ENCODE results near the gene MAP7D2.
A peak's percentile ranks its signal among the peaks of the same experiment; 100 is the strongest.
"Not testable (repeated sequence)": the region's sequence is repeated elsewhere in the genome, so short reads cannot be mapped to it uniquely, and the experiment has no call there.

MAP7D2 gene

GRCh38 chrX:20116577-20117240 is at the start of gene MAP7D2:
MAP7D2 (minus strand) TSS chrX:20116907; CDS start chrX:20116879, 28 bp downstream.
- peak; percentile 12 for DNase-seq

GRCh38 chrX:20162516-20162915 is 45.8 kb upstream of the MAP7D2 start:
- not testable (repeated sequence) for DNase-seq

GRCh38 chrX:20159797-20160385 is 43.2 kb upstream of the MAP7D2 start:
- no peak for DNase-seq

DNA sequence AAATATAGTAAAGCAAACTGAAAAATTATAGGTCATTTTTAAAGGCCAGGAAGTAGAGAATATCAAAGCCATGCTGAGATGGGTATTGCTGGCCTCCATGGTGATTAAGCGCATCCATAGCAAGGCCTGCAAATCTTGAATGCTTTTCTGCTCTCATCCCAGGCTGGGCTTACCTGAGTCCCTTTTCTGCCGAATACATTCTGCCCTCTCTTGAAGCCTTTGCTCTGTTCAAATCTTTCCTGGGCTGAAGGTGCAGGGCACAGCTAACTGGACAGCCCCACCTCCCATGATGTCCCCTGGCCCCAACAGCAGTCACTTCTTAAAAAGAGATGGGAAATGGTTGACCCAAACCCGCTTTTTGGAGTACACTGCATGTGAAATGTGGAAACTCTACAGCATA is 35.0 kb upstream of the MAP7D2 start:
- DNase-seq: no peak

DNA sequence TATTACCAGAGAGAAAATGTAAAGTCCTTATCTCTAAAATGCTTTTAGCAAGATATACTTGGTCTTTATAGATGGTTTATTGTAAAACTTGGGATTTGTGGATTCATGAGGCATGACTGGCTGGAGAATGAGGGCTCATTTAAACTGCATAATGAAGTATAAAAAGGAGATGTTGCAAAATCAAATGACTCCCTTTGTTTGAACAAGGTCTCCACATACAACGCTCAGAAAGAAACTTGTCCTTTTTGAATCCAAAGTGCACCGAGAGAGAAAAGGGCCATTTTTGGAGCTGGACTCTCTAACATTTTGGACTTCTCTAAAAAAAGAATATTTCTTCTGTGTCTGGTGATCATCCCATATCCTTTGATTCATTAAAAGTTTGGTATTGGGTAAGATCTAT is 32.6 kb upstream of the MAP7D2 start:
- no peak for DNase-seq

GRCh38 chrX:20147561-20147960 is 30.9 kb upstream of the MAP7D2 start:
- DNase-seq: no peak

DNA sequence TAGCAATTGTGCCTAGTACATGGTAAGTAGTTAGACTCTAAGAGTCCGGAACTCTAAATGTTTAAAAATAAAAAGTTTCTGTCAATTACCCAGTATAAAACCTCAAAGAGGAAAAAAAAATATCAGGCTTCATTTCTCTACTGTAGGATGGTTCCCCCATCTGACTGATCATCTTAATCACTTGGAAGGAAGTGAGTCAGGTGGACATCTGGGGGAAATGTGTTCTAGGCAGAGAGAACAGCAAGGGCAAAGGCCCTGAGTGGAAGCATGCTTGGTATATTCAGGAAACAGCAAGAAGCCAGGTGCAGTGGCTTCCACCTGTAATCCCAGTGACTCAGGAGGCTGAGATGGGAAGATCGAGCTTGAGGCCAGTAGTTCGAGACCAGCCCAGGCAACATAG is 27.8 kb upstream of the MAP7D2 start:
- DNase-seq: no peak

DNA sequence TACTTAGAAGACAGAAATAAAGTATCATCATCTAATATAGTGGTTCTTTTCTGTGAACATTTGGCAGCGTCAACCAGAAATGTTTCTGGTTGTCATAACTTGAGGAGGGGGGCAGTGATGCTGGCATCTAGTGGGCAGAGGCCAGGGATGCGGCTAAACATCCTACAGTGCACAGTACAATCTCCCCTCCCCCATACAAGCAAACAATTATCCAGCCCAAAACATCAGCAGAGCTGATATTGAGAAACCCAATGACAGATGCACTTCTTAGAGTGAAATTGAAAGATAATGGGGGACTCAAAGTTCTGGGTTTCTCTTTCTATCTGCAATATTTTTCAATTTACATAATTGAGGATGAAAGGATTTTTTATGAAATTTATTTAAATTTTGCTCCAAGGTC is 26.9 kb upstream of the MAP7D2 start:
- no peak for DNase-seq

- DNase-seq: no peak
Observed at GRCh38 chrX:20143111-20143510, 26.4 kb upstream of the MAP7D2 start.

DNA sequence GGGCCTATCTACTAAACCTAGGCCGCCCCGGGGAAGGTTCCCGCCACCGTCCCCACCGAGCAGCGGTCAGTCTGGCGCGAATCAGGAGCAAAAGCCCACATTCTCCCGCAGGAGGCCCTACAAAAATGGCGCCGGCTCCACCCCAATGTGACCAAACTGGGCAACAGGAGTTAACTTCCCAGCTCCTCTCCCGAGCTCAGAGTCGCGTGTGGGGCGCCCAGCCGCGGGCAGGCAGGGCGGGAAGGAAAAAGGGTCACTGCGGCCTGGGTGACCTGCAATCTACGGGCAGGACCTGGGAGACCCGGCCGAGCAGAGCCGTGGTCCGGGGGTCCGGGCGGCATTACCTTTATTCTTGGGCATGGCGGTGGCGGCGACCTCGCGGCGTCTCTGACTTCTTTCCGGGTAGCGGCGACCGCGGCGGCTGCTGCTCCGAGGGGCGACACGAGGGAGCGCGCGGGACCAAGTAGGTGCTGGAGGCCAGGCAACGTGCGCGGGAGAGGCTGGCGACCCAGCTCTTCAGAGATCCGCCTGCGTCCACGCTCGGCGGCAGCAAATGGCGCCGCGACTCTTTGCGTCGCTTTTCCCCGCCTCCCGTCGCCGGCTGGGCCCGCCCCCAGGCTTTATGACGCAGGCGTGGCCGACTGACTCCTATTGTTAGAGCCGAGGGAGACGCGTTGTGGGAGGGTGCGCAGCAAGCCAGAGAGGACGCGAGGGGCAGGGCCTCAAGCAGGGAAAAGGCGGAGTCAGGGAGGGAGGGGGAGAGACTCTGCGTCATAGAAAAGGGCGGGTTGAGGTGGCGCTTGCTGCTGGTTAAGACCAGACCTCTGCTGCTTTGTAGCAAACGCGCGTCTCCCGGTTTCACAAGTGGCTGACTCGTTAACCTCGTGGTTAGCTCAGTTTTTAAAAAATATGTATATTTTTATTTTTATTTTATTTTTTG is 24.8 kb upstream of the MAP7D2 start, which contains the start of gene EIF1AX:
EIF1AX (minus strand) TSS at position 558 of the 940 bp plus-strand sequence; CDS start at position 360, 198 bp downstream.
- peak; percentile 95 for DNase-seq

- DNase-seq: no peak
Observed at GRCh38 chrX:20140420-20140819, 23.7 kb upstream of the MAP7D2 start.

GRCh38 chrX:20139966-20140365 is 23.3 kb upstream of the MAP7D2 start:
- no peak for DNase-seq

DNA sequence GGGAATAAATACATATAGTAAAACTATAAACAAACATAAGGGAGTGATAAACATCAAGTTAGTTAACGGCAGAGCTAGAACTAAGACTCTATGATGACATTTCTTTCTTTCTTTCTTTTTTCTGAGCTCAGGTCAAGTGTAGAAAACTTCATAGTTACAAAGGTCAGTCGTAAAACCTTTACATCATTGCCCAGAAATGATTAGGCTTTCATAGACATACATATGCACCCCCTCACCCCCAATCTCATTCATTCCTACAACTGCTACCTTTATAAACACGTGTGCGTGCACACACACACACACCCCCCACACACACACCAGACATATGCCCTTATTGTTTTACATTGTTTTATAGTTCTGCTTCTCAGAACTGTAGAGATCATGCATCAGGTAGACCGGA is 19.2 kb upstream of the MAP7D2 start:
- DNase-seq: no peak

DNA sequence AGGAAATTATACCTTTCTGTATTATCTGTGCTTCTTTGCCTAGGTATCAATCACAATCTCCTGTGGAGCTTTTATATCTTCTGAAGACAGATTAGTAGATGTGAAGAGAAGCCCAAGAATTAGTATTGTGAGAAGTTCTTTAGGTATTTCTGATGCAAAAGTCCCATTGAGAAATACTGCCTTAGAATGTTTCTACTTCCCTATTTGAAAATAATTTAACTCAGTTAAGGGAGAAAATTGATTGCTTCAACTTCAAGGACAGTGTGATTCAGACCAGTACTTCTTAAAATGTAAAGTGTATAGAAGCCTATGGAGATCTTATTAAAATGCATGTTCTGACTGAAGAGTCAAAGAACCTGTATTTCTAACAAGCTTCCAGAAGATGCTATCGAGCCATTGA is 16.0 kb upstream of the MAP7D2 start:
- no peak for DNase-seq

- no peak for DNase-seq
Observed at GRCh38 chrX:20130357-20130756, 13.7 kb upstream of the MAP7D2 start.

DNA sequence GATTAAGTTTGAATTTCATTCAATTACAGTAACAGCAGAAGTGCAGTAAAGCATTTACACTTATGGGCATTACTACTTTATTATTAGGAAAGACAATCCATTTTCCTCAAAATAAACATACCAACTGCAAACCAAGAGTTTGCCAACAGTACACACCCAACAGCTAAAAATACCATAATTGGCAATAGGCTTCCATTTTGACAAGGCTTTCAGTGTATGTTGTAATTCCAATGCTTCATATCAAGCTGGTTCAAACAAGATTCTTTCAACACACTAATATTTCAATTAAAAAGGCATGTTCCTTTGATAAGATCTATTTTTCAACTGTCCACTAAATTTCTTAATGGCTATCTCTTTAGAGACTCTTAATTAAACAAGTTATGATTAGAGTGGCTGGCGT is 12.8 kb upstream of the MAP7D2 start:
- DNase-seq: no peak

DNA sequence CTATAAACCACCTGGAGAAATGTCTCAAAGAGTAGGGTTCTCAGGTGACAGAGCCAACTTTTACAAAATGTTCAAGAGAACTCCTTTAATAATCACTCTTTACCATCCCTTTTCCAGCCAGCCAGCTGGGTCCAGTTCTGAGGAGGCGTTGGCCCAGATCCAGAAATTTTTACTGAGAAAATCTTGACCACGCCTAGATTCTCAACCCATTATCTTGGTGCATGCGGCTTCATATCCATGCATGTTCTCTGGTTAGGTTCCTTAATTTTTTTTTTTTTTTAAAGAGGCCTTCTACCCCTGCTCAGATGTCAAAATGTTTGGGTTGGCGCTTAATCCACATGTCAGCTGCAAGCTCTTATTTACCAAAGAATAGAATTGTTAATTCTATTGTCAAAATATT is 12.0 kb upstream of the MAP7D2 start:
- DNase-seq: no peak

DNA sequence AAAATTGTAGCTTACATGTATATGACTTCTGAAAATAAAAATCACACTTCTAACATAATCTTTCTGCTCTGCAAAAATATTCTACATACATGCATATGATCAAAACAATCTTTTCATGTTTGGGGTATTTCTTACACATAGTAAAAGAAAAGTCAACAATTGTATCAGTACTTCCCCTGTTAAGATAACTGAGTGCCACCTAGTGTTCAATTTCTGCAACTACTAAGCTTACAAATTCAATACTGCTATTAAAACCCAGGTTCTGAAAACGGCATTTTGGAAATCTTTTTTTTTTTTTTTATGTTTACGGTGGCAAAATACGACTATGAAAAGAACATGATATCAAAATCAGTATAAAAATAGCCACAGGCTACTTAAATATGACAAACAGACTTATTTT is 10.7 kb upstream of the MAP7D2 start:
- not testable (repeated sequence) for DNase-seq

GRCh38 chrX:20126833-20127232 is 10.1 kb upstream of the MAP7D2 start:
- DNase-seq: not testable (repeated sequence)

- no peak for DNase-seq
Observed at GRCh38 chrX:20124964-20125363, 8.3 kb upstream of the MAP7D2 start.

- no peak for DNase-seq
Observed at GRCh38 chrX:20118065-20118824, 1.5 kb upstream of the MAP7D2 start.

DNA sequence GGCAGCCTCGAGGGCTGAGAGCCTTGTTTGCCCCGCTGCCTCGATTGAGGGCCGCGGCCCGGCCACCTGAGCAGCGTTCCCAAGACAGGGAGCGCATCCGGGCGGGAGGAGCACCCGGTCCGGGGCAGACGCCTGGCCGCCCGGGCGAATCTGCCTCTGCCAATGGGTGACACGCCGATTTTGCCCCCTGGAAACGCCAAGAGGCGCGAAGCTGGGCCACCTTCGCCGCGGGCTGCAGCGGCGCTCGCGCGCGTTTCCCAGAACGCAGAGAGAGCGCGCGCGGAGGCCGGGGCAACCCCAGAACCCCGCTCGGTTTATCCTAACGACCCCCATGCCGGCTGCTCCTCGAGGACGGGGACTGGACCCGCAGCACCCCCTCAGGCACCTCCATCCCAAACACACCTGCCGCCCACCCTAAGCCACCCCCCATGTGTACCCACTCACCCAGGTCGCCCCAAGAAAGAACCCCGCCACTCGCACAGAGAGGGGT is 575 bp downstream of the MAP7D2 start:
- peak; percentile 10 for DNase-seq
